GM19455 (cell line): ENCODE measurements around the gene MRPS22.

Source experiments
- ATAC-seq: cut with Tn5 transposase; IDR thresholded peaks from one replicate; pipeline ENCODE4 v1.9.1; 2021; ENCODE audit not compliant: unreplicated experiment

MRPS22 gene

DNA sequence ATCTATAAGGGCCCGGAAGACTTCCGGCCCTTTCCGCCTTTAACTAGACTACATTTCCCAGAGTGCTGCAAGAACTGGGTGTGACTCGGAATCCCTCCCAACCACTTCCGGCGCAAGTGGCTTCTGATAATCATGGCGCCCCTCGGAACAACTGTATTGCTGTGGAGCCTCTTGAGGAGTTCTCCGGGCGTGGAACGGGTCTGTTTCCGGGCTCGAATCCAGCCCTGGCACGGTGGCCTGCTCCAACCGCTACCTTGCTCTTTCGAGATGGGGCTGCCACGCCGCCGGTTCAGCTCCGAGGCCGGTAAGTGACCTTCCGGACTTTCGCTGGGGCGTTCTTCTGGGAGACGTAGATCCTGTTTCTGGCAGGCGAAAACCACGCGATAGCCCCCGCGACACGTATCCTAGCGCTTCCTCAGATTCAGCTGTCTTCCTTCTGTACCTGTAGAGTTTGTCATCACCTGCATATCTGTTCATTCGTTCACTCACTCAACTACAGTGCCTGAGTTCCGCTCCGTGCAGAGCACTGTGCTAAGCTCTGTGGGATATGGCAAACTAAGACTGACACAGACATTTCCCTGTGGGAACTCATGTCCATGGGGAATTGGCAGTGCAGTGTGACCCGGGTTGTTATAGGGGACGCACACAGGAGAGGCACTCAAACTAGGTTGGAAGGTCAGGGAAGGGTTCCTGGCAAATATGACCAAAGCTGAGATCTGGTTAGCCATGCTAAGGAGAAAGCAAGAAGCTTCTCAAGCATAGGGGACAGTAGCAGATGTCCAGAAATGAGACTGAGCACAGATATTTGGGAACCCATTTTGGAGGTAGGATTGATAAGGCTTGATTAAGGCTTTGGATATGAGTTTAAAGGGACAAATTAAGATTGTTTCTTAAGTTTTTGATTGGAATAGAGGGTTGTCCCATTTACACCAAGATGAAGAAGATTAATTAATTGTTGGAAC lies at the start of gene MRPS22:
TSS of gene MRPS22 (plus strand) at position 126 of the 962 bp plus-strand sequence. CDS start at position 133, 7 bp downstream.
- peak; percentile 99 for ATAC-seq

- ATAC-seq = no peak
Observed at GRCh38 chr3:139295040-139295439, 48.8 kb upstream of the MRPS22 start.

GRCh38 chr3:139296141-139296718 lies 47.6 kb upstream of the MRPS22 start:
- ATAC-seq = no peak

DNA sequence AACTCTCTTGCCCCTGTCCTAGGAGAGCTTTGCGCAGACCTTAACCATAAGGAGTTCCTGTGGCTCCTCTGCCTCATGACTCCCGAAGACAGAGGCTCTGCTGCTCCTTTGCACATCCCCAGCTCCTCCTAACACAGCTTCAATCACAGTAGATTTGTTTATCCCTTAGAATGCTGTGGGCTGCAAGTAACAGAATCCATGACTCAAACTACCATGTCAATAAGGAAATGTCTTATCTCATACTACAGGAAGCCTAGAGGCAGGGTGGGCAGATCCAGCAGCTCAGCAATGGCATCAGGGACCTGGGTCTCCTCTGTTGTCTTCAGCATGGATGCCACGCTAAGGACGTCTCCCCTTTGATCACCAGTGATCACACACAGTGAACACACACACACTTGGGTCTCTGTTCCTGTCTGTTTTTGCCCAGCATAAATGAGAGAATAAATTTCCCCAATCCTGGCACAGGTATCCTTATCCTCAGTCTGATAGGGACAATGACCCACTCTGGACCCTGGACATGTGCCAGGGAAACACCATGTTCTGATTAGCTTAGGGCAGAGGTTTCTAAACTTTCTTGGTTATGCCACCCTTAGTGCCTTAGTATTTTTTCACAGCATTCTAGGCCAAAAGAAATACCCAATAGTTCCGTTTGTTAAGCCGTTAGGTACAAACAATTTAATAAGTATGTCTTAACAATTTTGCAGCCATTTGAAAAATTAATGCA lies 46.1 kb upstream of the MRPS22 start:
- no peak for ATAC-seq

GRCh38 chr3:139299261-139300132 lies 44.3 kb upstream of the MRPS22 start:
- no peak for ATAC-seq

GRCh38 chr3:139300416-139300815 lies 43.4 kb upstream of the MRPS22 start:
- ATAC-seq = no peak

GRCh38 chr3:139301183-139301582 lies 42.6 kb upstream of the MRPS22 start:
- ATAC-seq = no peak

DNA sequence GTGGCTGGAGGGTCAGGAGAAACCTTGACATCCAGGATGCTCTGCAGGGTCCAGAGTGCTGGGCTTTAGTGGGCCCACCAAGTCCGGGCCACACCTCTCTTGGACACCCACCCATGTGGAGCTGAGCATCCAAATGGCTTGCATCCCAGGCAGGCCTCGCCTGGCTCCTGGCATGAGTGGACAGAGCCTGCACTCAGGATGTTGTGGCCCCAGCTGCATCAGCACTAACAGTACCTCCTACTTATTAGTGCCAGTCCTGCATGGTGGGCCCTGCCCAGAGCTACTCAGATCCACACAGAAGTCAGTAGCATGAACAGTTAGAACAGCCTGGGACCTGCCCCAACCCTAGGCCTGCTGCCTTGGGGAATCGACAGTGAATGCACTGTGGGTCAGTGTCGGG lies 42.2 kb upstream of the MRPS22 start:
- no peak for ATAC-seq

DNA sequence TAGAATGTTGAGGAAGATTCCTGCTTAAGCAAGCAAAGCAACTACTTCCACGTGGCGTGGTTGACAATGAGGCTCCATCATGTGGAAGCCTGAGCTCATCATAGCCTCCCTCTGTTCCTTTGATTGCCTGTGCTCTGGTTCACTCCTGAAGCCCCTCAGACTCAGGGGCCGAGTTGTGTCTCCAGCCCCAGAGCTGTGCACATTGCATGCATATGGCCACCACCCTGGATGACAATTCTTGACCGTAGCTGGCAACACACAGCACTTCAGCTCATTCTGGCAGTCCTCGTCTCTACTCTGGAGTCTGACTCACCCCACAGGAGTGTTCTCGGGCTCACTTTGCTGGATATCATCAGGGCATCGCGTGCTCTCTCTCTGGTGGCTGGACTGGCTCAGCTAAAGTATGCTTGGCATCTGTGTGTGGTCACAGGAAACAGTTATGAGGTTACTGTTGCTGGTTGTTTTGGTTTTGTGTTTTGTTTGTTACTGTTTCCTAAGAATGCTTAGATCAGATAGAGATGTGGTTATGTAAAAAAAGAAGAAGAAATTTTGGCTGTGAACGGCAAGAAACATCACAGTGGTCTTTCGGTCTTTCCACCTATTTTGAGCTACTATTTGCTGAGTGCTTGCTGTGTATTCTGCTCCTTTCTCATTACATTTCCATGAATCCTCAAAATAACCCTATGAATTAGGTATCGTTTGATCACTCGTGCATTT lies 41.6 kb upstream of the MRPS22 start:
- ATAC-seq = no peak

GRCh38 chr3:139302801-139303113 lies 41.1 kb upstream of the MRPS22 start:
- ATAC-seq = no peak

DNA sequence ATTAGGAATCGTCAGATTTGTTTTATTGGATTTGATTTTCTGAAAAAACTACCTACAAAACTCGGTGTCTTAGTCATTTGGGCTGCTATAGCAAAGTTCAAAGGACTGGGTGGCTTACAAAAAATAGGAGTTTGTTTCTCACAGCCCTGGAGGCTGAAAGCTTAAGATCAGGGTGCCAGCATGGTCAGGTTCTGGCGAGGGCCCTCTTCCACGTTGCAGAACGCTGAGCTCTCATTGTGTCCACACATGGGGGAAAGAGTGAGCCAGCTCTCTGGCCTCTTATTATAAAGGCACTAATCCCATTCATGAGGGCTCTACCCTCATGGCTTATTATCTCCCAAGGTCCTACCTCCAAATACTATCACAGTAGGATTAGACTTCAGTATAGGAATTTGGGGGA lies 40.6 kb upstream of the MRPS22 start:
- no peak for ATAC-seq

DNA sequence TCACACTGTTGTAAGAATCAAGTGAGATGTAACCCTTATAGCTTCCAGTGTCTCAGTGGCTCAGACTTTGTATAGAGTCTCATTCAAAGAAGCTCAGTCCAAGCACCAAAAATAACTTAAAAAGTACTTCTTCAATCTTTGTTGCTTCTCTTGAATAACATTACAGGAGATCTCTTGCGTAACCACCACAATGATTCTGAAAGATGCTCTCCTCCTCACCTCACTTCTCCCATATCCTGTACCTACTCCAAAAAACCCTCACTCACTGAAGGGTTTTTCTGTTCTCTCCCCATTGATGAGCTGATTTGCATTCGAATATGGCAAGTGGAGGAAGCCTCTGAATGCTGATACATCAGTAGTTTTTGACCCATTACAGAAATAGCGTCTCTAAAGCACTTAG lies 39.4 kb upstream of the MRPS22 start:
- ATAC-seq = no peak

DNA sequence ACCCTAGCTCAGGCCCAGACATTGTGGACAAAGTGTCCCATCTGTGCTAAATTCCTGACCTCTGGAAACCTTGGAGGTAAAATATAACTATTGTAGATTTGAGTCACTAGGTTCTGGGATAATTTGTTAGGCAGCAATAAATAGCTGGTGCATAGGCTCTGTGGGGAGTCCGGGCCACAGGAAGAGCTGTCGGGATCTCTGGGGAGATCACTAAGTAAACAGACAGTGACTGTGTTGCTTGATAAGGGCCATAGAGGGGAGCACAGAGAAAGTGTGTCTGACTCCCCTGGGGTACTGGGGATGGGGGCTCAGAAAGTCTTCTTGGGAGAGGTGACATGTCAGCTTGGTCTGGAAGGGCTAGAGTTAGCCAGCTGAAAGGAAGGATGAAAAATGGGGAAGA lies 37.7 kb upstream of the MRPS22 start:
- no peak for ATAC-seq

DNA sequence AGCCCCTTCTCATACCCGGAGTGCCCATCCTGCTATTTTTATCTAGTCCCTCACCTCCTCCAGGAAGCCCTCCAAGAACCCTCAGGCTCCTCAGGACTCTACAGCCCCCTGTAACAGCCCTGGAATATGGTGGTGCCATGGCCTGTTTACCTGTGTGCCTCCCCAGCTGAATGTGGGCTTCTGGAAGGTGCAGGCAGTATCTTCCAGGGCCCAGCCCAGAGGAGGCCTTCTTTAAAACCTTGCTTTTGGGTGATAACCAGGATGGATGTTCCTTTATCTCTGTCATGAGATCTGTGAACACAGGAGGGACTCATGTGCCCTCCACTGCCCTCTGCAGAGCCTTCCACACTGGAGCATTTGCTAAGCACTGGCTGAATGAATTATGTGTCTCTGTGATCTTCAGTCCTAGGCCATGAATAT lies 36.7 kb upstream of the MRPS22 start:
- ATAC-seq = no peak

GRCh38 chr3:139307601-139308555 lies 35.9 kb upstream of the MRPS22 start:
- no peak for ATAC-seq

DNA sequence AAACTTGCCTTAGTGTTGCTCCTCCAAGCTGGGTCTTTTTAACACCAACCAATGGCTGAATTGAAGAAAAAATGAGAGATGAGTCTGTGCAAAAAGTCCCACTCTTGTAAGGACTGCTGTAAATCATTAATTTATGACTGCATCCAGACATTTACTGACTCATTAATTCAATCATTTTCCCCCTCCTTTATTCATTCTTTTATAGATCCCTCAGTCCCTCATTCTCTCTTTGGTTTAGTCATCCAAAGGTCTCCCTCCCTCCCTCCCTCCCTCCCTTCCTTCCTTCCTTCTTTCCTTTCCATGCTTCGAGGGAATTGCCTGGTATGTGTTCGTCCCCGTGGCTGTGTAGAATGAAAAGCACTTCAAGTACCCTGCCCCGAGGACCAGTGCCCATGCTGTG lies 35.3 kb upstream of the MRPS22 start:
- ATAC-seq = no peak

DNA sequence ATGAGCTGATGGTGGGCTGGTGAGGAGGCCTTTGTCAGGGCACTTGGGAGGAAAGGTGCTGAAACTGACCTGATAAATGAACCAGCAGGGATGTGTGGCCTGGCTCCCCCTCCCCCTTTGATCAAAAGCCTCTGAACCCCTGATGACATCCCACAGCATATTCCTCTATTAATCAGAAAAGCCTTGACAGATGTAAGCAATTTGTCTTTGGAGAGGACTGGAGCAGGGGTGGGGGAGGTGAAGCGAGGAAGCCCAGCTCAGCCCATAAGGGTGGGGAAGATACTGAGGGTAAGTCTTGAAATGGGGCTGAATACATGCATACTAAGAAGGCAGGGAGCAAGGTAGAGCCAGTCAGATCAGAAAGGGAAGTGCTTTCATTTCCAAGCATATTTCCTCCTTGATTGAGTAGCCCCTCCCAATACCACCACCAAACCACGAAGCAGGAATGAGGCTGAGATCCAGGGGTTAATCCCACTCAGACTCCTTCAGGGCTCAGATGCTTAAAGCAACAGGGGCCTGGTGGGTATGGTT lies 34.7 kb upstream of the MRPS22 start:
- no peak for ATAC-seq

- no peak for ATAC-seq
Observed at GRCh38 chr3:139309880-139310279, 33.9 kb upstream of the MRPS22 start.

DNA sequence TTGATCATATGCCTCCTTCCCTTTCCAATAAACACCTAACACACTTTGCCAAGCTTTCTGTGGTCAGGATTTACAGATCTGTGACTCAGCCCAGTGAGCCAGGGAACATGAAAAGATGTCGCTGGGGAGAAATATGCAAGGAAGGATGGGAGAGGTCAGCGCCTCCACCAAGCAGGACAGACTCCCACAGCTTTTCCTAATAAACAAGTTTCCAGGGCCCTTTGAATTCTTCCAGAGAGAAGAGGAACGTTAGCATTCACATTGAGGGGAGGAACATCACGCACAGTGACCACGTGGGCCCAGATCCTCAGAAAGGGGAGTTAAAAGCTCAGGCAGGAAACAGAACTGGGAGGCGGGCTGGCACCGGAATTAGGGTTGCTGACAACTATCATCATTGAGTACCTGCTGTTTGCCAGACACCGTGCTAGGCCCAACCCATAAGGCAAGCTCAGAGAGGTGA lies 33.3 kb upstream of the MRPS22 start:
- ATAC-seq = no peak
